Activated gamma-delta T cell (primary cell): Measurements from ENCODE around the gene SIAH3.

Experiments used
- DNase-seq: peaks from one replicate; lab custom pipeline; 2025; lab: John Stamatoyannopoulos, UW

Gene SIAH3

GRCh38 chr13:45823583-45823982 lies 28.0 kb downstream of the SIAH3 start:
- DNase-seq: no peak

GRCh38 chr13:45821811-45822210 lies 29.7 kb downstream of the SIAH3 start:
- no peak for DNase-seq

GRCh38 chr13:45820106-45820838 lies 31.3 kb downstream of the SIAH3 start:
- DNase-seq: no peak

GRCh38 chr13:45817833-45818232 lies 33.7 kb downstream of the SIAH3 start:
- no peak for DNase-seq

- no peak for DNase-seq
Measured at GRCh38 chr13:45816427-45816826, 35.1 kb downstream of the SIAH3 start.

- DNase-seq: no peak
Measured at GRCh38 chr13:45812695-45813372, 38.7 kb downstream of the SIAH3 start.

- DNase-seq: no peak
Measured at GRCh38 chr13:45811891-45812694, 39.5 kb downstream of the SIAH3 start.

- DNase-seq: no peak
Measured at GRCh38 chr13:45809801-45810394, 41.7 kb downstream of the SIAH3 start.

- no peak for DNase-seq
Measured at GRCh38 chr13:45808925-45809324, 42.6 kb downstream of the SIAH3 start.

GRCh38 chr13:45807520-45808099 lies 43.9 kb downstream of the SIAH3 start:
- DNase-seq: no peak

GRCh38 chr13:45800485-45800884 lies 51.1 kb downstream of the SIAH3 start:
- no peak for DNase-seq

GRCh38 chr13:45799451-45799850 lies 52.1 kb downstream of the SIAH3 start:
- no peak for DNase-seq

GRCh38 chr13:45798851-45799250 lies 52.7 kb downstream of the SIAH3 start:
- DNase-seq: no peak

- no peak for DNase-seq
Measured at GRCh38 chr13:45796426-45797235, 54.9 kb downstream of the SIAH3 start.

- DNase-seq: no peak
Measured at GRCh38 chr13:45792827-45793303, 58.7 kb downstream of the SIAH3 start.

GRCh38 chr13:45788011-45788410 lies 63.5 kb downstream of the SIAH3 start:
- no peak for DNase-seq

- no peak for DNase-seq
Measured at GRCh38 chr13:45787346-45787745, 64.2 kb downstream of the SIAH3 start.

- no peak for DNase-seq
Measured at GRCh38 chr13:45786293-45786920, 65.1 kb downstream of the SIAH3 start.

- DNase-seq: no peak
Measured at GRCh38 chr13:45784755-45785675, 66.5 kb downstream of the SIAH3 start.
